ENCODE measurements around the gene CELA2A. TPM values are rescaled to one million over a fixed set of nuclear protein-coding genes. Genes with fewer than 3 reads are reported as not detected.

CELA2A gene
- polyA plus RNA-seq, 1 donor (not counting 4 experiments of a cell fraction or from before 2014, with no cell fraction given) = not detected

GRCh38 chr1:15441247-15441646, 15.3 kb upstream of the CELA2A start:
- no peak overlapping the region for H3K4me2 ChIP-seq (ENCODE audit: control insufficient read depth, extremely low read depth, insufficient read depth, low read depth, low read length)
- DNase-seq (ENCODE audit: low read depth, low spot score) = no peak
- TF ChIP-seq EZH2 (IDR thresholded peaks at IDR 0.05; ENCODE audit: low read length) (no peak), CTCF (optimal IDR thresholded peaks at IDR 0.05 in 1 of 3, IDR thresholded peaks at IDR 0.05 in 1 of 3, conservative IDR thresholded peaks at IDR 0.05 in 1 of 3; ENCODE audit: extremely low read depth in 1 of 3, insufficient read depth in 2 of 3, low read length in 3 of 3) (no peak)
- H2AFZ ChIP-seq (ENCODE audit: control insufficient read depth, low read length) = no peak overlapping the region
- no peaks in the 10 kb centered on the region for H3K79me2 ChIP-seq (ENCODE audit: control insufficient read depth, insufficient read depth, low read length)
- dilution Hi-C loops (cut with MboI; ENCODE audit: extremely low pct_ligation_motif_present, low sequenced_read_pairs) = no loop called here
- H4K20me1 ChIP-seq (ENCODE audit: control insufficient read depth, extremely low read depth, insufficient read depth, low read length) = no peaks in the 10 kb centered on the region
- no peaks in the 10 kb centered on the region for H3K9me3 ChIP-seq (ENCODE audit: control insufficient read depth, low read depth, low read length)
- H3K4me1 ChIP-seq (ENCODE audit: control insufficient read depth, extremely low read depth, insufficient read depth, low read length) = no peaks in the 10 kb centered on the region
- H3K36me3 ChIP-seq (ENCODE audit: control insufficient read depth in 2 of 2, extremely low read depth in 1 of 2, insufficient read depth in 2 of 2, low read length in 2 of 2) = no peaks in the 10 kb centered on the region
- H3K27ac ChIP-seq (ENCODE audit: control insufficient read depth, insufficient read depth, low read length) = no peak overlapping the region
- FAIRE-seq = no peak
- H3K27me3 ChIP-seq (ENCODE audit: control insufficient read depth, extremely low read depth, insufficient read depth, low read length) = peaks cover 5% of the 10 kb centered on the region
- H3K9me1 ChIP-seq (ENCODE audit: control insufficient read depth, extremely low read depth, insufficient read depth, low read length) = peaks cover 2% of the 10 kb centered on the region
- H3K9ac ChIP-seq (ENCODE audit: control insufficient read depth, extremely low read depth, insufficient read depth, low read length) = no peak overlapping the region
- H3K4me3 ChIP-seq (ENCODE audit: control insufficient read depth in 2 of 3, extremely low read depth in 1 of 3, insufficient read depth in 2 of 3, low read depth in 1 of 3, low read length in 3 of 3) = no peak overlapping the region

- no peak for FAIRE-seq
- H3K79me2 ChIP-seq (ENCODE audit: control insufficient read depth, insufficient read depth, low read length) = no peaks in the 10 kb centered on the region
- H2AFZ ChIP-seq (ENCODE audit: control insufficient read depth, low read length) = no peak overlapping the region
- H3K9me1 ChIP-seq (ENCODE audit: control insufficient read depth, extremely low read depth, insufficient read depth, low read length) = peaks cover 2% of the 10 kb centered on the region
- no peak overlapping the region for H3K9ac ChIP-seq (ENCODE audit: control insufficient read depth, extremely low read depth, insufficient read depth, low read length)
- TF ChIP-seq CTCF (optimal IDR thresholded peaks at IDR 0.05 in 1 of 3, IDR thresholded peaks at IDR 0.05 in 1 of 3, conservative IDR thresholded peaks at IDR 0.05 in 1 of 3; ENCODE audit: extremely low read depth in 1 of 3, insufficient read depth in 2 of 3, low read length in 3 of 3) (no peak), EZH2 (IDR thresholded peaks at IDR 0.05; ENCODE audit: low read length) (no peak)
- no peak overlapping the region for H3K27ac ChIP-seq (ENCODE audit: control insufficient read depth, insufficient read depth, low read length)
- H3K4me2 ChIP-seq (ENCODE audit: control insufficient read depth, extremely low read depth, insufficient read depth, low read depth, low read length) = no peak overlapping the region
- H3K27me3 ChIP-seq (ENCODE audit: control insufficient read depth, extremely low read depth, insufficient read depth, low read length) = peaks cover 5% of the 10 kb centered on the region
- H3K4me1 ChIP-seq (ENCODE audit: control insufficient read depth, extremely low read depth, insufficient read depth, low read length) = no peaks in the 10 kb centered on the region
- H3K4me3 ChIP-seq (ENCODE audit: control insufficient read depth in 2 of 3, extremely low read depth in 1 of 3, insufficient read depth in 2 of 3, low read depth in 1 of 3, low read length in 3 of 3) = no peak overlapping the region
- H3K36me3 ChIP-seq (ENCODE audit: control insufficient read depth in 2 of 2, extremely low read depth in 1 of 2, insufficient read depth in 2 of 2, low read length in 2 of 2) = no peaks in the 10 kb centered on the region
- no peak for DNase-seq (ENCODE audit: low read depth, low spot score)
- H3K9me3 ChIP-seq (ENCODE audit: control insufficient read depth, low read depth, low read length) = no peaks in the 10 kb centered on the region
- dilution Hi-C loops (cut with MboI; ENCODE audit: extremely low pct_ligation_motif_present, low sequenced_read_pairs) = no loop called here
- no peaks in the 10 kb centered on the region for H4K20me1 ChIP-seq (ENCODE audit: control insufficient read depth, extremely low read depth, insufficient read depth, low read length)
These were observed 14.4 kb upstream of the CELA2A start for GRCh38 chr1:15442119-15442518.

All from keratinocyte (primary cell).